Activated CD8-positive, alpha-beta memory T cell treated with anti-CD3 and anti-CD28 coated beads for 24 hours (primary cell): ENCODE measurements around the gene LMF2.
"Not testable (repeated sequence)": the region's sequence is repeated elsewhere in the genome, so short reads cannot be mapped to it uniquely, and the experiment has no call there.

ENCODE experiments used
- DNase-seq: peaks from one replicate; pipeline ENCODE4 v3.0.0-alpha.2; 2020

LMF2 gene

GRCh38 chr22:50507421-50507990, at the start of gene LMF2:
LMF2 (minus strand) TSS chr22:50507702; CDS start chr22:50507675, 27 bp downstream.
- DNase-seq, result peak; percentile 97

GRCh38 chr22:50556703-50557102, 49.2 kb upstream of the LMF2 start:
- no peak for DNase-seq

GRCh38 chr22:50553310-50553709, 45.8 kb upstream of the LMF2 start:
- no peak for DNase-seq

GRCh38 chr22:50551160-50551752, 43.8 kb upstream of the LMF2 start:
- no peak for DNase-seq

GRCh38 chr22:50550395-50550794, 42.9 kb upstream of the LMF2 start:
- no peak for DNase-seq

GRCh38 chr22:50548921-50549790, 41.7 kb upstream of the LMF2 start:
- no peak for DNase-seq

GRCh38 chr22:50548040-50548920, 40.8 kb upstream of the LMF2 start:
- DNase-seq, result peak; percentile 89

GRCh38 chr22:50547263-50547985, 39.9 kb upstream of the LMF2 start:
- peak; percentile 62 for DNase-seq

- DNase-seq, result no peak
Observed at GRCh38 chr22:50546326-50547262, 39.1 kb upstream of the LMF2 start.

- DNase-seq, result peak; percentile 73
Observed at GRCh38 chr22:50545522-50546325, 38.2 kb upstream of the LMF2 start, which contains the start of gene KLHDC7B. KLHDC7B (plus strand) TSS chr22:50545899; CDS start chr22:50546244, 345 bp downstream.

GRCh38 chr22:50544746-50545253, 37.3 kb upstream of the LMF2 start:
- DNase-seq, result peak; percentile 71

GRCh38 chr22:50544078-50544745, 36.7 kb upstream of the LMF2 start:
- peak; percentile 93 for DNase-seq

GRCh38 chr22:50542416-50542927, 35.0 kb upstream of the LMF2 start:
- no peak for DNase-seq

GRCh38 chr22:50541667-50542026, 34.1 kb upstream of the LMF2 start:
- DNase-seq, result not testable (repeated sequence)

- no peak for DNase-seq
Observed at GRCh38 chr22:50540381-50540780, 32.9 kb upstream of the LMF2 start.

- DNase-seq, result no peak
Observed at GRCh38 chr22:50537765-50538164, 30.3 kb upstream of the LMF2 start.

GRCh38 chr22:50536226-50536625, 28.7 kb upstream of the LMF2 start:
- no peak for DNase-seq

GRCh38 chr22:50535113-50535512, 27.6 kb upstream of the LMF2 start:
- no peak for DNase-seq
